B cell (primary cell): ENCODE results near the gene PI4K2B.

Experiments used
- CTCF ChIP-seq: fragments of 200-600 bp; IDR thresholded peaks from one replicate; pipeline ENCODE4 v1.8.0; 2022; ENCODE audit warnings: antibody characterized with exemption, mild to moderate bottlenecking
- EZH2 ChIP-seq: IDR thresholded peaks from 2 replicates; pipeline ENCODE4 v1.6.1; 2012; ENCODE audit warnings: borderline replicate concordance, low read depth, mild to moderate bottlenecking, moderate library complexity, low read length; ENCODE audit not compliant: insufficient read depth, poor library complexity, severe bottlenecking

- no peak for TF ChIP-seq CTCF
- TF ChIP-seq EZH2: no peak
Measured at GRCh38 chr4:25233737-25234389, at the start of gene PI4K2B.
